Endodermal cell (in vitro differentiated cells): ENCODE data around the gene TMEM14C. TPM values are rescaled to one million over a fixed set of nuclear protein-coding genes. Genes with fewer than 3 reads are reported as not detected.
"Not testable (repeated sequence)": the region's sequence is repeated elsewhere in the genome, so short reads cannot be mapped to it uniquely, and the experiment has no call there.

Experiments
- DNase-seq: peaks from one replicate; pipeline ENCODE4 v3.0.0-alpha.2; 2017
- H3K27ac ChIP-seq: 2 replicates; pipeline ENCODE4 v1.5.1; 2013; ENCODE audit warnings: mild to moderate bottlenecking, low read depth, low read length, moderate library complexity
- H3K27me3 ChIP-seq: 2 replicates; pipeline ENCODE4 v1.6.1; 2013; ENCODE audit warnings: mild to moderate bottlenecking, low read length, moderate library complexity; ENCODE audit not compliant: insufficient read depth, control insufficient read depth, poor library complexity, severe bottlenecking
- H3K36me3 ChIP-seq: 2 replicates; pipeline ENCODE4 v1.7.0; 2013; ENCODE audit warnings: mild to moderate bottlenecking, low read length, moderate library complexity; ENCODE audit not compliant: control insufficient read depth, insufficient read depth
- H3K4me1 ChIP-seq: one replicate; pipeline ENCODE4 v1.7.0; 2013; ENCODE audit warnings: low read length; ENCODE audit not compliant: control insufficient read depth, insufficient read depth
- H3K4me3 ChIP-seq: 2 replicates; pipeline ENCODE4 v1.5.1; 2013; ENCODE audit warnings: mild to moderate bottlenecking, low read length, moderate library complexity
- H3K9ac ChIP-seq: 2 replicates; pipeline ENCODE4 v1.6.1; 2013; ENCODE audit warnings: mild to moderate bottlenecking, low read length, moderate library complexity; ENCODE audit not compliant: poor library complexity, severe bottlenecking; ENCODE audit errors: extremely low read depth
- H3K9me3 ChIP-seq: 2 replicates; pipeline ENCODE4 v1.6.1; 2013; ENCODE audit warnings: mild to moderate bottlenecking, low read length, moderate library complexity; ENCODE audit not compliant: control insufficient read depth
- H3K27ac Mint-ChIP-seq: 2 replicates; pipeline ENCODE4 v1.8.0; 2020; ENCODE audit warnings: mixed read lengths
- H3K27me3 Mint-ChIP-seq: 2 replicates; pipeline ENCODE4 v1.8.0; 2021; ENCODE audit warnings: mild to moderate bottlenecking, mixed read lengths; ENCODE audit not compliant: insufficient read depth
- H3K36me3 Mint-ChIP-seq: 2 replicates; pipeline ENCODE4 v1.8.0; 2020; ENCODE audit warnings: low read depth, mixed read lengths
- H3K4me1 Mint-ChIP-seq: 2 replicates; pipeline ENCODE4 v1.8.0; 2020; ENCODE audit warnings: mixed read lengths
- H3K4me3 Mint-ChIP-seq: 2 replicates; pipeline ENCODE4 v1.8.0; 2020; ENCODE audit warnings: mild to moderate bottlenecking, moderate library complexity, mixed read lengths
- H3K9me3 Mint-ChIP-seq: 2 replicates; pipeline ENCODE4 v1.8.0; 2020; ENCODE audit warnings: mild to moderate bottlenecking, mixed read lengths
- WGBS, 2 experiments: methylation state at CpG; one replicate each; pipeline versions ENCODE4 v1.1.5 to v1.1.7; 2013; ENCODE audit warnings: missing lambda C conversion rate in 2 of 2, mixed read lengths in 1 of 2; ENCODE audit not compliant: insufficient coverage in 1 of 2, insufficient read length in 1 of 2; 5-methylcytosine and 5-hydroxymethylcytosine counted together
- total RNA-seq, 2 donors: library from RNA; stranded (reverse); fragmentation: NEBNext Ultra II Directional in 1 of 2; extraction: Animal tissue kit (Norgen Biotek cat#: 25700) in 1 of 2; gene quantifications; 2 replicates in 1 of 2; 3 replicates in 1 of 2; pipeline ENCODE4 v1.2.1, GENCODE V29; 2021
- TF ChIP-seq, protein P1 (sequence below): fragments of 200-600 bp; sonication (generic); conservative IDR thresholded peaks from 2 replicates; pipeline ENCODE4 v1.5.0; 2021; ENCODE audit warnings: antibody characterized with exemption, mild to moderate bottlenecking

TMEM14C gene
- total RNA-seq, 2 donors from 2014 or later = 102 to 118 TPM

- no peak for DNase-seq
- Mint-ChIP-seq H3K27me3 (no peaks in the 10 kb centered on the region), H3K4me1 (peaks cover 16% of the 10 kb centered on the region), H3K36me3 (no peaks in the 10 kb centered on the region), H3K27ac (no peak overlapping the region), H3K9me3 (peaks cover 29% of the 10 kb centered on the region), H3K4me3 (no peak overlapping the region)
- WGBS, 2 experiments = 93 to 94% methylated on average over 7 to 8 of the region's 8 CpGs
- Histone ChIP-seq H3K27me3 (no peaks in the 10 kb centered on the region), H3K4me1 (peaks cover 2% of the 10 kb centered on the region), H3K27ac (no peak overlapping the region), H3K4me3 (no peak overlapping the region), H3K9ac (no peak overlapping the region), H3K9me3 (peaks cover 23% of the 10 kb centered on the region), H3K36me3 (peaks cover under 1% of the 10 kb centered on the region)
- TF ChIP-seq, protein P1, sequence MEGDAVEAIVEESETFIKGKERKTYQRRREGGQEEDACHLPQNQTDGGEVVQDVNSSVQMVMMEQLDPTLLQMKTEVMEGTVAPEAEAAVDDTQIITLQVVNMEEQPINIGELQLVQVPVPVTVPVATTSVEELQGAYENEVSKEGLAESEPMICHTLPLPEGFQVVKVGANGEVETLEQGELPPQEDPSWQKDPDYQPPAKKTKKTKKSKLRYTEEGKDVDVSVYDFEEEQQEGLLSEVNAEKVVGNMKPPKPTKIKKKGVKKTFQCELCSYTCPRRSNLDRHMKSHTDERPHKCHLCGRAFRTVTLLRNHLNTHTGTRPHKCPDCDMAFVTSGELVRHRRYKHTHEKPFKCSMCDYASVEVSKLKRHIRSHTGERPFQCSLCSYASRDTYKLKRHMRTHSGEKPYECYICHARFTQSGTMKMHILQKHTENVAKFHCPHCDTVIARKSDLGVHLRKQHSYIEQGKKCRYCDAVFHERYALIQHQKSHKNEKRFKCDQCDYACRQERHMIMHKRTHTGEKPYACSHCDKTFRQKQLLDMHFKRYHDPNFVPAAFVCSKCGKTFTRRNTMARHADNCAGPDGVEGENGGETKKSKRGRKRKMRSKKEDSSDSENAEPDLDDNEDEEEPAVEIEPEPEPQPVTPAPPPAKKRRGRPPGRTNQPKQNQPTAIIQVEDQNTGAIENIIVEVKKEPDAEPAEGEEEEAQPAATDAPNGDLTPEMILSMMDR = no peak
These were observed 3.4 kb upstream of the TMEM14C start for GRCh38 chr6:10719296-10719963.

DNA sequence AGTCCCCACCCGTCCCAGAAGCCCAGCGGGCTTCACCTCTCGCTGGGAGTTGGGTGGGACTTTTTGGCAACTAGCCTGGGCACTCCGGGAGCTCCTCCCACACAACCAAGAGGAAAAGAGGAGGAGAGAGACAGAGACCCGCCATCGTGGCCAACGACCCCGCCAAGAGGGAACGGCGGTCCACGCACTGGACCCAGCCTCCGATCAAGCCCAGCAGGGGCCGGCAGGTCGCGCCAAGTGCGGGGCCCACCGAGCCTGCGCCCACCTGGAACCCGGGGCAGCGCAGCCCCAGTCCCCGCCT lies 3.0 kb upstream of the TMEM14C start:
- DNase-seq = no peak
- no peak overlapping the region for H3K4me3 ChIP-seq
- H3K9ac ChIP-seq = no peak overlapping the region
- Mint-ChIP-seq H3K9me3 (peaks cover 29% of the 10 kb centered on the region), H3K4me3 (no peak overlapping the region), H3K36me3 (peaks cover under 1% of the 10 kb centered on the region), H3K4me1 (peaks cover 21% of the 10 kb centered on the region), H3K27ac (no peak overlapping the region), H3K27me3 (no peaks in the 10 kb centered on the region)
- no peak overlapping the region for H3K27ac ChIP-seq
- H3K9me3 ChIP-seq = peaks cover 23% of the 10 kb centered on the region
- no peaks in the 10 kb centered on the region for H3K27me3 ChIP-seq
- TF ChIP-seq, protein P1 = no peak
- 95 to 97% methylated on average over 8 to 21 of the region's 21 CpGs for WGBS, 2 experiments
- H3K4me1 ChIP-seq = peaks cover 6% of the 10 kb centered on the region
- H3K36me3 ChIP-seq = peaks cover 5% of the 10 kb centered on the region

DNA sequence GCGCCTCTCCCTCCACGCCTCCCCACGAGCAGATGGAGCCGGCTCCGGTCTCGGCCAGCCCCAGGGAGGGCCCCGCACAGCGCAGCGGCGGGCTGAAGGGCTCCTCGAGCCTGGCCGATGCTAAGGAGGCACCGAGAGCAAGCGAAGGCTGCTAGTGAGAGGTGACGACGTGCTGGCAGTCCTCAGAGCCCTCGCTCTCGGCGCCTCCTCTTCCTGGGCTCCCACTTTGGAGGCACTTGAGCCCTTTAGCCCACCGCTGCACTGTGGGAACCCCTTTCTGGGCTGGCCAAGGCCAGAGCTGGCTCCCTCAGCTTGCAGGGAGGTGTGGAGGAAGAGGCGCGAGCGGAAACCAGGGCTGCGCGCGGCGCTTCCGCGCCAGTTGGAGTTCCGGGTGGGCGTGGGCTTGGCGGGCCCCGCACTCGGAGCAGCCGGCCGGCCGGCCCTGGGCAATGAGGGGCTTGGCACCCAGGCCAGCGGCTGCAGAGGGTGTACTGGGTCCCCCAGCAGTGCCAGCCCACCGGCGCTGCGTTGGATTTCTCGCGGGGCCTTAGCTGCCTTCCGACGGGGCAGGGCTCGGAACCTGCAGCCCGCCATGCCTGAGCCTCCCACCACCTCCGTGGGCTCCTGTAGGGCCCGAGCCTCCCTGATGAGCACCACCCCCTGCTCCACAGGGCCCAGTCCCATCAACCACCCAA lies 2.5 kb upstream of the TMEM14C start:
- peaks cover 23% of the 10 kb centered on the region for H3K9me3 ChIP-seq
- peaks cover 8% of the 10 kb centered on the region for H3K4me1 ChIP-seq
- no peaks in the 10 kb centered on the region for H3K27me3 ChIP-seq
- no peak overlapping the region for H3K4me3 Mint-ChIP-seq
- peaks cover 9% of the 10 kb centered on the region for H3K36me3 ChIP-seq
- no peak overlapping the region for H3K9ac ChIP-seq
- H3K27ac ChIP-seq = no peak overlapping the region
- DNase-seq = no peak
- peaks cover 29% of the 10 kb centered on the region for H3K9me3 Mint-ChIP-seq
- no peak overlapping the region for H3K4me3 ChIP-seq
- no peak overlapping the region for H3K27ac Mint-ChIP-seq
- peaks cover 5% of the 10 kb centered on the region for H3K36me3 Mint-ChIP-seq
- TF ChIP-seq, protein P1 = no peak
- H3K4me1 Mint-ChIP-seq = peaks cover 26% of the 10 kb centered on the region
- H3K27me3 Mint-ChIP-seq = no peaks in the 10 kb centered on the region
- WGBS, 2 experiments = 97 to 98% methylated on average over 37 to 49 of the region's 49 CpGs

GRCh38 chr6:10720960-10721849 lies 1.7 kb upstream of the TMEM14C start:
- H3K27ac ChIP-seq, DNase-seq, H3K27ac Mint-ChIP-seq, H3K9ac ChIP-seq, H3K27me3 Mint-ChIP-seq, H3K27me3 ChIP-seq, H3K4me1 ChIP-seq: not testable (repeated sequence)
- 95 to 97% methylated on average over 15 to 17 of the region's 17 CpGs for WGBS, 2 experiments
- H3K4me3 Mint-ChIP-seq = peak overlapping the region; percentile 94
- H3K4me3 ChIP-seq = peak overlapping the region; percentile 96
- H3K9me3 Mint-ChIP-seq = peaks cover 29% of the 10 kb centered on the region
- H3K36me3 Mint-ChIP-seq = peaks cover 10% of the 10 kb centered on the region
- peaks cover 17% of the 10 kb centered on the region for H3K36me3 ChIP-seq
- H3K9me3 ChIP-seq = peaks cover 23% of the 10 kb centered on the region
- peaks cover 32% of the 10 kb centered on the region for H3K4me1 Mint-ChIP-seq
